Astrocyte of the cerebellum (primary cell): Measurements from ENCODE around the gene CEP72.

Experiments used
- DNase-seq: peaks from one replicate; pipeline ENCODE4 v3.0.0-alpha.2; 2011; ENCODE audit warnings: low read depth
- H3K4me3 ChIP-seq: 2 replicates; pipeline ENCODE4 v1.5.1; 2011; ENCODE audit warnings: mild to moderate bottlenecking, low read depth, low read length, moderate library complexity
- CTCF ChIP-seq: IDR thresholded peaks from 2 replicates; pipeline ENCODE4 v1.5.1; 2012; ENCODE audit warnings: low read length, low read depth, moderate library complexity, mild to moderate bottlenecking; ENCODE audit errors: missing control alignments
- in situ Hi-C: cut with HindIII; loops from 2 replicates; pipeline ENCODE4 v1.10.0; 2017; ENCODE audit warnings: low sequenced_read_pairs

The CEP72 gene

GRCh38 chr5:670396-671270, 58.5 kb downstream of the CEP72 start:
- no peak overlapping the region for H3K4me3 ChIP-seq
- in situ Hi-C loops, result loop anchor here (5.0 kb wide), 1 partner anchor 33 kb away; no protein-coding TSS in a partner anchor
- no peak for TF ChIP-seq CTCF
- no peak for DNase-seq

- DNase-seq, result peak; percentile 16
- H3K4me3 ChIP-seq, result no peak overlapping the region
- peak; percentile 95 for TF ChIP-seq CTCF
- in situ Hi-C loops, result loop anchor here (5.0 kb wide), 1 partner anchor 34 kb away; no protein-coding TSS in a partner anchor
Measured at GRCh38 chr5:671459-672328, 59.6 kb downstream of the CEP72 start.

- H3K4me3 ChIP-seq, result no peak overlapping the region
- DNase-seq, result peak; percentile 78
- in situ Hi-C loops, result loop anchor here (5.0 kb wide), 1 partner anchor 35 kb away; no protein-coding TSS in a partner anchor
- TF ChIP-seq CTCF, result no peak
Measured at GRCh38 chr5:672329-673160, 60.4 kb downstream of the CEP72 start.

- no peak for DNase-seq
- H3K4me3 ChIP-seq, result no peak overlapping the region
- no peak for TF ChIP-seq CTCF
- in situ Hi-C loops, result loop anchor here (5.0 kb wide), 1 partner anchor 36 kb away; no protein-coding TSS in a partner anchor
Measured at GRCh38 chr5:673161-673830, 61.2 kb downstream of the CEP72 start.

- H3K4me3 ChIP-seq, result no peak overlapping the region
- no peak for DNase-seq
- TF ChIP-seq CTCF, result no peak
- in situ Hi-C loops, result loop anchor here (5.0 kb wide), 1 partner anchor 37 kb away; no protein-coding TSS in a partner anchor
Measured at GRCh38 chr5:673831-674629, 61.9 kb downstream of the CEP72 start.
